HAP-1 (cell line): ENCODE data around the gene GLB1L.

Experiments
- DNase-seq, 2 experiments: peaks; one replicate each; pipeline ENCODE4 v3.0.0-alpha.2; 2016 to 2020; ENCODE audit warnings: low spot score in 2 of 2
- H3K27me3 ChIP-seq: fragments of 250-450 bp; sonication (Bioruptor Pico); 2 replicates; pipeline ENCODE4 v1.5.1; 2020; ENCODE audit warnings: low read depth, mild to moderate bottlenecking, moderate library complexity
- H3K36me3 ChIP-seq: fragments of 250-450 bp; sonication (Bioruptor Pico); replicated peaks from 2 replicates; pipeline ENCODE4 v1.5.1; 2020; ENCODE audit warnings: mild to moderate bottlenecking
- H3K4me1 ChIP-seq: fragments of 250-450 bp; sonication (Bioruptor Pico); 2 replicates; pipeline ENCODE4 v1.5.1; 2020; ENCODE audit warnings: mild to moderate bottlenecking
- H3K4me3 ChIP-seq: fragments of 250-450 bp; sonication (Bioruptor Pico); 2 replicates; pipeline ENCODE4 v1.5.1; 2020; ENCODE audit warnings: mild to moderate bottlenecking, moderate library complexity
- H3K9me3 ChIP-seq: fragments of 250-450 bp; sonication (Bioruptor Pico); 2 replicates; pipeline ENCODE4 v1.5.1; 2020; ENCODE audit warnings: mild to moderate bottlenecking, moderate library complexity
- in situ Hi-C: fragments of 300-500 bp; cut with MboI; formaldehyde crosslinking; loops from 3 replicates; pipeline ENCODE4 v1.14.3; 2020; ENCODE audit warnings: low sequenced_read_pairs, inconsistent platforms, mixed read lengths

Gene GLB1L

DNA sequence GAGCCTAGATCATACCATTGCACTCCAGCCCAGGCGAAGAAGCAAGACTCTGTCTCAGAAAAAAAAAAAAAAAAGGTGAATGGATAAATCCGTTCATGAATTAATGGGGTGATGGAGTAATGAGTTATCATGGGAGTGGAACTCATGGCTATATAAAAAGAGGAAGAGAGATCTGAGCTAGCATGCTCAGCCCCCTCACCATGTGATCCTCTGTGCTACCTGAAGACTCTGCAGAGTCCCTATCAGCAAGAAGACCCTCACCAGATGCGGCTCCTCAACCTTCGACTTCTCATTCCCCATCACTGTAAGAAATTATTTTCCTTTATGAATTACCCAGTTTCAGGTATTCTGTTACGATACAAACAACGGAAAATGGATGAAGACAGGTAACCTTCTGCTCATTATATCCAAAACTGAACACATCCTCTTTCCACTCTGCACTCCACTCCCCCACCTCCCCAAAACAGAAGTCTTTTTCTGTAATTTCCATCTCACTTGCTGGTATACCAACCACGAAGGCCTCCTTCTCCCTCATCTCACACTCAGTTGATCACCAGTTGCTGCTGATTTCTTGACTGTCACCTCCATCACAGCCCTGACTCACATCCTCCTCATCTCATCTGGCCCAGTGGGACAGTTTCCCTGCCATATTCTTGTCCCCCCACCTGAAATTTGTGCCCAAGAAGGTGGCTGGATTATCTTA lies 58.3 kb downstream of the GLB1L start:
- DNase-seq, result no peak
- peaks cover 20% of the 10 kb centered on the region for H3K36me3 ChIP-seq
- in situ Hi-C loops, result no loop called here

More for the DNA sequence above, 58.3 kb downstream of the GLB1L start:
- no peaks in the 10 kb centered on the region for H3K9me3 ChIP-seq
- H3K4me1 ChIP-seq, result no peaks in the 10 kb centered on the region
- H3K27me3 ChIP-seq, result no peaks in the 10 kb centered on the region
- no peak overlapping the region for H3K4me3 ChIP-seq
